Measurements from ENCODE around the gene LRCH3.

LRCH3 gene

DNA sequence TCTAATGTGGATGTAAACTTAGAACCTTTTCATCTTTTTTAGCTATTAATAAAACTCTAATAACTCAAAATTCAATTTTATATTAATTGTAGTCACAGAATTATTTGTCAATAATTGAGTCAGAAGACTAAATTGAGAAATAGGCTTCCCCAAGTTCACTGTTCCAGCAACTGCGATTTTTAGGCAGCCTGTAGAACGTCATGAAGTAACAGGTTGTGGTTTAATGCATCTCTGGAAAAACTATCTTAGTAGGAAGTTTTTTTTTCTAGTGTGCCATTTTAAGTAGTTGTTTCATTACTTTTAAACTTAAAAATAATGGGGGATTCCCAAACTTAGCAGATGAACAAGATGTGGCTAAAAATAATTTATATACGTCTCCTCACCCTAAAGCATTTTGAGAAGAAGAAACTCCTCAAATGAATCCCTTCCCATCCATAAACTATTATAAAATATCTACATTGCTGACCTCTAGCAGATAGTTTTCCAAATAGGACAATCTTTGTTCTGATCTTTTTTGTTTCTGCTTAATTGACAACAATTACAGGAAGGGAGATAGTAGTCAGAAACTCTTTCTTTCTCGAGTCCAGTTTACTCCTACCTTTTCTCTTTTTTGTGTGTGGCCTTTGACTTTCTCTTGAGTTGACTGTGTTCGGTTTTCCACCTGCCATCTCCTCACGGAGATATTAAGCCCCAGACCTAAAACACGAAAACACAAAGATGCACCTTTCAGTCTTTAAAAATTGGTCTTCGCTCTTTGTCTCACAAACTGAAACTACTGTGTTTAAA, 43.1 kb downstream of the LRCH3 start:
- no peak for DNase-seq (ENCODE audit: low read depth)

GRCh38 chr3:197835509-197835908, 44.5 kb downstream of the LRCH3 start:
- DNase-seq (ENCODE audit: low read depth) = no peak

DNA sequence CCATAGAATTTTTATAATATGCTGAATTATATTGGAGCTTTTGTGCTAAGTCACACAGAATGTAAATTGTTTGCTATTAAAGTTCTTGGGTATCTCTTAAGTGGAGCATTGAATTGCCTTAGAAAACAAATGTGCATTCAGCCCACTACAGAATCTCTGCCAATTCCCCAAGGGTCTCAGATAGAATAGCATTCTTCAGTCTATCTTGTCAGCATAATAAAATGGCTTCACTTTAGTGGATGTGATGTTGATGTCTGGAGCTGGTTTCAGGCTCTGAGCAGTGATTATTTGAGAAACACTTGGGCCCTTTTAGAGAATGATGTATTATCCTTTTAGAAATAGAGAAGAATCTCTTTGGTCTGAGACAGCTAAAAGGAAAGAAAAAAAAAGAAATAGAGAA, 45.2 kb downstream of the LRCH3 start:
- no peak for DNase-seq (ENCODE audit: low read depth)

GRCh38 chr3:197837282-197837681, 46.2 kb downstream of the LRCH3 start:
- no peak for DNase-seq (ENCODE audit: low read depth)

DNA sequence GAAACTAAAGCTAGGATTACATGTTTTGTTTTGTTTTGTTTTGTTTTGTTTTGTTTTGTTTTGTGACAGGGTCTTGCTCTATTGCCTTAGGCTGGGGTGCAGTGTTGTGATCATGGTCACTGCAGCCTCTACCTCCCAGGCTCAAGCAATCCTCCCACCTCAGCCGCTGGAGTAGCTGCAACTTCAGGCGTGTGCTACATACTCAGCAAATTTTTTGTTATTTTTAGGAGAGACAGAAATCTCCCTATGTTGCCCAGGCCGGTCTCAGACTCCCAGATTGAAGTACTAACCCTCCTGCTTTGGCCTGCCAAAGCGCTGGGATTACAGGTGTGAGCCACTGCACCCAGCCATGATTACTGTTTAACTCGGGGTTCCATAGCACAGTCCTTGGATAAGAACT, 50.7 kb downstream of the LRCH3 start:
- no peak for DNase-seq (ENCODE audit: low read depth)

DNA sequence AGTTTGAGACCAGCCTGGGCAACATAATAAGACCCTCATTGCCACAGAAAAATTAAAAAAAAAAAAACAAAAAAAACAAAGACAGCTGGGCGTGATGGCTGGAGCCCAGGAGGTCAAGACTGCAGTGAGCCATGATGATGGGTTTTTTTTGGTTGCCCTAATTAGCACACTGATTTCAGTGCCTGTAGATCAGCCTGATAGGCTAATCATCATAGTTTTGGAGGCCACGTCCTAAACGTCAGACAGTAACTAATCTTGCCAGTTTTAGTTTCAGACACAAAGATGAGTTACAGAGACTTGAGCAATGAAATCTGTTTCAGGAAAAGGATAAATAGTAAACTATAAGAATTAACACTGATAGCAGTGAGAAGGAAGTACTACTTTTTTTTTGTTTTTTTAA, 55.4 kb downstream of the LRCH3 start:
- no peak for DNase-seq (ENCODE audit: low read depth)

GRCh38 chr3:197847866-197848401, 56.9 kb downstream of the LRCH3 start:
- peak; percentile 34 for DNase-seq (ENCODE audit: low read depth)

- DNase-seq (ENCODE audit: low read depth) = peak; percentile 99
These were observed 63.7 kb downstream of the LRCH3 start for GRCh38 chr3:197854596-197855343.

DNA sequence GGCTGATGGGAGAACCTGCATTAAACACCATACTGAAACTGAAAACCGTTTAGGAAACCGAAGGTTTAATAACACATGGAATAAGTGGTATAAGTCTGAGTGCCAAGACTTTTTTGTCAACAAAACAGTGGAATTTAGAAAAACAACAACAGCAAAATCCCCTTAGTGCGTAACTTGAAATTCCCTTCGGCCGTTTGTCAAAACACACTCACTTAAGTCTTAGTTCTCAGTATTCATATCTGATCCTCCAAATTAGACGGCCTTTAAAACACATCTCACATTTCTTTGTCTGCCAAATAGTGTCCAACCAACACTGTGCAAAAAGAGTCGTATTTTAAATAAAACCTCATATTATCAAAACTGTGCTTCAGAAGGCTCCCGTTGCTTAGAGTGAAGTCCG, 64.5 kb downstream of the LRCH3 start:
- DNase-seq (ENCODE audit: low read depth) = peak; percentile 36

DNA sequence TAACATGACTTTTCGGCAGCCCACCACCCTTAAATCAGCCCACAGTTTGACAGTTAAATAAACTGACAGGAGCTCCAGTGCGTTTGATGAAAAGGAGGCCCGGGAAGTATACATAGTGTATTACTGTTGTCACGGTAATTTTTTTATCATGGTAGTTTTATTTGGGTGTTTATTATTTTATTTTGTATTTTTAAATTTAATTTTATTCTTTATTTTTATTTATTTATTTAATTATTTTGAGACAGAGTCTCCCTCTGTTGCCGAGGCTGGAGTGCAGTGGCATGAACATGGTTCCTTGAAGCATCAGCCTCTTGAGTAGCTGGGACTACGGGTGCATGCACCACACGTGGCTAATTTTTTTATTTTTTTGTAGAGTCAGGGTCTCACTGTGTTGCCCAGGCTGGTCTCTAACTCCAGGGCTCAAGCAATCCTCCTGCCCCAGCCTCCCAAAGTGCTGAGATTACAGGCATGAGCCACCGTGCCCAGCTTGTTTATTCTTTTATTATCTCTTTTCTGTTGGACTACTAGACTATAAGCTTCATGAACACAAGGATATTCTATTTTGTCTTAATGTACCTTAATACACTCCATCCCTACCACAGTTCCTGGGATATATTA, 65.3 kb downstream of the LRCH3 start:
- DNase-seq (ENCODE audit: low read depth) = no peak

GRCh38 chr3:197858133-197858532, 67.1 kb downstream of the LRCH3 start:
- DNase-seq (ENCODE audit: low read depth) = no peak

DNA sequence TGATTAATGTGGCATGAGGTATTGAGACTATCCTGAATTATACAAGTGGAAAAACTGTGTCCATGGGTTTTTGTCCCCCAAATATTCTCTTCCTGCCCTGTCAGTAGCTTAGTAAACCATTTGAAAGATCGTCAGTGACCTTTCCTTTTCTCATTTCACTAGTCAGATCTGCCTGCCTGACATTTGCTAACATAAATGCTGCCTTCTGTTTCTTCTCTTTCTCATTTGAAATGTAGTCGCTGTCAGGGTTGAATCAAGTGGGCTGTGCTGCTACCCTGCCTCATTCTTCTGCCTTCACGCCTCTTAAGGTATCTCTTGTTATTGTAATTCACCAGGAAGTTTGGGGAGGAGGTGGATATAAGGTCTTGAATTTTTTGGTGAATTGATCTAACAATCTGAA, 67.5 kb downstream of the LRCH3 start:
- DNase-seq (ENCODE audit: low read depth) = no peak

DNA sequence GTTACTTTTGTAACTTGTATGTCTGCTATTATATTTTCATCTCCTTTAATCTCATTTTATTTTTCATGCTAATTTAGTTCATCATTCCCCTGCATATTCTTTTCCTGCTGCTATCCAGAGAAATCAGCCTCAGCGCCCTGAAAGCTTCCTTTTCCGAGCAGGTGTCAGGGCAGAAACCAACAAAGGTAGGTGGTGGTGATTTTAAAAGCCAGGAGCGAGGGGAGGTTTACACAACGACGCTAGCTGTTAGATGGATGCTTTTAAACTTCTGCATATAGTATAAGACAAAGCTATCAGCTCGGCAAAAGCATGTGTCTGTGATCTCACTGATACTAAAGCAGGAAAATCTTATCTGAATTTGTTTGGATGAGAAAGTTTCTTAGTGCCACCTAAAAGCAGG, 75.0 kb downstream of the LRCH3 start:
- DNase-seq (ENCODE audit: low read depth) = no peak

- no peak for DNase-seq (ENCODE audit: low read depth)
These were observed 82.3 kb downstream of the LRCH3 start for GRCh38 chr3:197873329-197873728.

DNA sequence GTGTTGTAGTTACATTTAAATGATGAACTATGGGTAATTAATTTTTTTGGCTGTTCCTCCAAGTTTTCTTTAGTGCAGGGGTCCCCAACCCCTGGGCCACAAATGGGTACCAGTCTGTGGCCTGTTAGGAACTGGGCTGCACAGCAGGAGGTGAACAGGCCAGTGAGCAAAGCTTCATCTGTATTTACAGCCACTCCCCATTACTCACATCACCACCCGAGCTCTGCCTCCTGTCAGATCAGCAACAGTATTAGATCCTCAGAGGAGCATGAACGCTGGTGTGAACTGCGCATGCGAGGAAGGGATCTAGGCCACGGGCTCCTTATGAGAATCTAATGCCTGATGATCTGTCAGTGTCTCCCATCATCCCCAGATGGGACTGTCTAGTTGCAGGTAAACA, 83.0 kb downstream of the LRCH3 start:
- peak; percentile 17 for DNase-seq (ENCODE audit: low read depth)

DNA sequence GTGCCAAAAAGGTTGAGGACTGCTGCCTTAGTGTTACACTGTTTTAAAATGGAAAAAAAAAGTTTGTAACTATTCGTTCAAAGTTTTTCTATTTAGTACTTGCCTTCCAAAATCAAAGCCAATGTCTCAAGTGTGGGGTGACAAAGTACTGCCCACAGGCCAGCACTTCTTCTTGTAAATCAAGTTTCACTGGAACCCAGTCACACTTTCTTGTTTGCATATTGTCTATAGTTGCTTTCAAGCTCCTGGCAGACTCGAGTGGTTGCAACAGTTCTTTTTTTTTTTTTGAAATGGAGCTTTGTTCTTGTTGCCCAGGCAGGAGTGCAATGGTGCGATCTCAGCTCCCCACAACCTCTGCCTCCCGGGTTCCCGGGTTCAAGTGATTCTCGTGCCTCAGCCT, 83.6 kb downstream of the LRCH3 start:
- DNase-seq (ENCODE audit: low read depth) = no peak

GRCh38 chr3:197877902-197878301, 86.8 kb downstream of the LRCH3 start:
- no peak for DNase-seq (ENCODE audit: low read depth)

DNA sequence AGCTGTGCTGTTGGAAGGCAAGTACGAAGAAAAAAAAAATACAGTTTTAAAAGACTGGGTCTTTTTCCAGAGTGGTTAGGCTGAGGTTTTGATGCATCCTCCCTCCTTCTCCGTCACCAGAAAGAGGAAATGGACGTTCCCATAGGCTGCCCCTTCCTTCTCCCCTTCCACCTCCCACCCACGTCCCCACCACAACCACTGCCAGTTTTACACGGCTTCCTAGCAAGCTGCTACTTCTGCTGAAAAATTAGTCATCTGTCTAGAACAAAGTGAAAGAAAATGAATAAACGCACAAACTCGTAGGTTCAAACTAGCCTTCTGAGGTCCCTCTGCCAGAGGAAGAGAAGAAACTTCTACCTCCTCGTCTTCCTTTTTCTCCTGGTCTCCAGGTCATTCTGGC, 87.4 kb downstream of the LRCH3 start:
- DNase-seq (ENCODE audit: low read depth) = no peak

DNA sequence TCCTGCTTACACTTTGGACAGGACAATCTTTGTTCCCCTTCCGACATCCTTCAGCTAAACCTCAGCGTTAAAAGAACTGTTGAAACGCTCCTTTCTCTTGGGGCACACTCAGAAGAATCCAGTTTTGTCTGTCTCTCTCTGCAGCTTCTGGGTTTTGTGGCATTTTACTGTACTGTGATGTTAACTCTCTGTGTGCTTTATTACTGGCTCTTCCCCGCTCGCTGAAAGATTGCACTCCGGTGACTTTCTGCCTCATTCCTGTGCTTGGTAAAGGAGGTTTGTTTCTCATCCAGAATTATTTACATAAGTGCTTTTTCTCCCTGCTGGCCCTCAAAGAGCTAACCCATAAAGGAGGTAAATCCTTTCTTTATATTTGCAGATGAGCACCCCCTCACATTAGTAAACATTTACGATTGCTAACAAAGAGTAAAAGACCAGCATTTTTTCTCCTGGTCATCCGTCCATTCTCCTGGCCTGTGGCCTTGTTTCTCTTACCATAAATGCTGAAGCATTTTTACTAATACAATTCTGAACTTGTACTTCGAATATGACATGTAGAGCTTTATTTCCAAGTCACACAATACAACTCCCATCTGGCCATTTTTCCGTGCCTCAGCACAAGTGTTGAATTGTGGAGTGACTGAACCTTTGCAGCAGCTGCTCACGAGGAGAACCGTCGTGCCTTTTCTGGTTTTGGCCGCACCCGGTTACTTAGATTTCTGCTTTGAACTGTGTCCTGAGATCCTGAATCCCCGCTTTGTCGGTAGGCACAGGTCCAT, 89.6 kb downstream of the LRCH3 start:
- DNase-seq (ENCODE audit: low read depth) = no peak

DNA sequence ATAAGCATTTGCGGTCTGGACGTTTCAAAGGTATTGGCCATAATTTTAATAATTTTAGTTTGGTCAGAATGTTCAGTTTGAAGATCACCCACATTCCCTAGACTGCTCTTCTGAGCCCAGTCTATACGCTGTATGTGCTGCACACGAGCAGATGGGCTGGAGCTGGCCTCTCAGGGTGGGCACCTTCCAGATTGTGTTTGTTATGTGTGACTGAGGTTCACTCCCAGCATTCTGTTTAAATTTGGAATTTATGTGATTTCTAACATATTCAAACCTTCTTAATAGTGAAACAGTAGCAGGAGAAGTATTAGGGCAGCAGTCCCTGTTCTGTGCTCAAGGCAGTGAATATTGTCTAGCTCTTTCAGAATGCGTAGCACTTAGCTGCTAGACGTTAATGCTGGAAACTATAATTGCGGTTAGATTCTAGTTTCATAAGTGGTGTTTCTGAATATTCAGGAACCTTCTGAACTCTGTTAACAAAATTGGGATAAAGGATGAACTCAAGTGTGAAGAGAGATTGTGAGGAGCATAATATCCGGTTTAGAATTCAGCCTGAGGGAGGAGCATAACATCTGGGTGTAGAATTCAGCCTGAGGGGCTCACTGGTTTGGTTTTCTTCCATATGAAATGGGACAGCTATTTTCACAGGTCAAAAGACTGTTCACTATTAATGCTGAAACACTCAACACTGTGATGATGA, 90.4 kb downstream of the LRCH3 start:
- DNase-seq (ENCODE audit: low read depth) = no peak

DNA sequence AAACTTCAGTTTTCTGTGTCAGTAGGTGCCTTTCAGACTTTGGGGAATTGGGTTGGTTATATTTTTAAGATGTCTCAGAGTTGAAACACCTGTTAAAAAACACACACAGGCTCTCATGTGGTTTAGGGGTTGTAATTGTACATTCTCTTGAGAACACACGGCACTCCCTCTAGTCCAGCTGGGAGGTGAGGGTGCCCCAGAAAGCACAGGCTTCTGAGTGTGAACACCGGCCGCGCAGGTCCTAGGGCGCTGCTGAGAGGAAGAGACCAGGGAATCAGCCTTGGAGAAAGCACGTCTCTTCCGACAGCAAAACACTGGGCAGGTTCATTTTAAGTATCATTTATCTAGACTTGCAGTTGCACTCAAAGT, 90.9 kb downstream of the LRCH3 start:
- no peak for DNase-seq (ENCODE audit: low read depth)

DNA sequence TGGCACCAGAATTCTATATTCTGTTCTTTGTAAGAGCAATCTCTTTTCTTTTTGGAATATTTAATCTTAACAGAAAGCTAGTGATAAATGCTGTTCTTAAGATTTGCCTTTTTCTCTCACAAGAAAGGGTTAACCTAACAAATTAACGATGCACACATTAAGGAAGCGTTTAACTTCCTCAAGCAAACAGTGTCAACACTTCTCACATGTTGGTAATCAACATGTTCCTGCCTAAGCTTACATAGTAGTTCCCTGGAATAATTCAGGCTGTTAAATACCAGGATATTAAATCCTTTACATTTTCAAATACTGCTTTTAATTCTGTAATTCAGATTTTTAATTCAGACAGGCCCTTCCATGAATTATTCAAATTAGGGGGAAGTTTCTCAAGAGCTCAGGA, 91.5 kb downstream of the LRCH3 start:
- no peak for DNase-seq (ENCODE audit: low read depth)

Data from iris pigment epithelial cell (primary cell).